Adrenal gland (tissue), 12 donors: ENCODE data around the gene SDC3. TPM values are rescaled to one million over a fixed set of nuclear protein-coding genes. Genes with fewer than 3 reads are reported as not detected.

Experiments used
- DNase-seq, 7 donors: peaks; one replicate each; pipeline ENCODE4 v3.0.0-alpha.2; 2019 to 2020
- H3K27ac ChIP-seq, 5 donors: fragments of 200-600 bp; sonication (generic) in 4 of 5; 1 replicate in 3 of 5; 2 replicates in 2 of 5; pipeline versions ENCODE4 v1.5.1 to v1.8.0; 2016 to 2020; ENCODE audit warnings: mild to moderate bottlenecking in 1 of 5
- H3K27me3 ChIP-seq: fragments of 200-600 bp; 2 replicates; pipeline ENCODE4 v1.8.0; 2021
- H3K36me3 ChIP-seq, 2 donors: fragments of 200-600 bp; replicated peaks in 1 of 2; 1 replicate in 1 of 2; 2 replicates in 1 of 2; pipeline versions ENCODE4 v1.5.1 to v1.8.0; 2018 to 2022
- H3K4me1 ChIP-seq, 2 donors: fragments of 200-600 bp; replicated peaks in 1 of 2; 1 replicate in 1 of 2; 2 replicates in 1 of 2; pipeline versions ENCODE4 v1.5.1 to v1.8.0; 2018 to 2021
- H3K4me3 ChIP-seq, 4 donors: fragments of 200-600 bp; sonication (generic) in 3 of 4; one replicate each; pipeline ENCODE4 v1.5.1; 2016 to 2018
- H3K9me3 ChIP-seq, 3 donors: fragments of 200-600 bp; sonication (generic) in 1 of 3; replicated peaks in 1 of 3; 1 replicate in 2 of 3; 2 replicates in 1 of 3; pipeline versions ENCODE4 v1.5.1 to v1.8.0; 2016 to 2021
- POLR2A ChIP-seq, 2 donors: fragments of 450-650 bp; IDR thresholded peaks; one replicate each; pipeline ENCODE4 v1.6.1; 2017; ENCODE audit warnings: antibody characterized with exemption in 2 of 2, mild to moderate bottlenecking in 2 of 2, moderate library complexity in 1 of 2
- WGBS, 4 donors: extraction: QIAGEN DNeasy Blood & Tissue Kit in 2 of 4; methylation state at CpG; one replicate each; pipeline versions ENCODE4 v1.1.5 to v1.1.7; 2013 to 2017; 5-methylcytosine and 5-hydroxymethylcytosine counted together
- intact Hi-C, 2 donors: fragments of 100-400 bp; cut with DNase I; formaldehyde crosslinking; loops; one replicate each; pipeline versions ENCODE4 v1.14.1 to v1.15.0; 2022 to 2023
- polyA plus RNA-seq, 3 donors: library from polyadenylated mRNA; stranded (reverse); fragments of 200-250 nt in 2 of 3; fragments of 350-450 nt in 1 of 3; fragmentation: Illumina TruSeq in 1 of 3; extraction: RNeasy Lipid Tissue Mini Kit (QIAGEN cat#74804) in 1 of 3; gene quantifications; one replicate each; pipeline ENCODE4 v1.2.3, GENCODE V29; 2013 to 2014
- small RNA-seq, 2 donors: library from RNA; depleted of rRNA; stranded (forward); fragments of <200 nt; gene quantifications; one replicate each; pipeline ENCODE3, GENCODE V24; 2016
- total RNA-seq, 9 donors: library from RNA; depleted of rRNA in 4 of 9; stranded (reverse); fragments of >200 nt in 4 of 9; fragments of 120-200 nt in 1 of 9; fragmentation: NEBNext Ultra II Directional in 1 of 9; extraction: Animal tissue kit (Norgen Biotek cat#: 25700) in 1 of 9; gene quantifications; one replicate each; pipeline versions ENCODE4 v1.1.0 to v1.2.4, GENCODE V29; 2013 to 2023
- TF ChIP-seq, protein P1 (sequence below), 6 experiments: fragments of 450-650 bp in 4 of 6; fragments of 200-600 bp in 2 of 6; sonication (generic) in 1 of 6; IDR thresholded peaks; 1 replicate in 5 of 6; 2 replicates in 1 of 6; pipeline versions ENCODE4 v1.5.1 to v1.8.0; 2016 to 2021; ENCODE audit warnings: antibody characterized with exemption in 6 of 6, mild to moderate bottlenecking in 2 of 6, moderate library complexity in 1 of 6
- donor health status: healthy with polysubstance abuse.
- donor health status: Bipolar disorder and iron deficiency.
- donor health status: DM: yes; HTN: yes; CAD: no.
- donor health status: DM: no; HTN: no; CAD: no.
- donor health status: DM: no; HTN: no; CAD: no.
- donor health status: DM: yes; HTN: yes; CAD: no.

Gene SDC3
- total and polyA plus RNA-seq, 12 donors: 40.1 to 536 (median 188) TPM

GRCh38 chr1:30823627-30823968 lies 85.0 kb downstream of the SDC3 start:
- no peak for TF ChIP-seq POLR2A (IDR thresholded peaks at IDR 0.05)
- no peaks in the 10 kb centered on the region for H3K36me3 ChIP-seq
- no peaks in the 10 kb centered on the region for H3K9me3 ChIP-seq
- no peak overlapping the region for H3K4me3 ChIP-seq
- H3K27me3 ChIP-seq: no peaks in the 10 kb centered on the region
- WGBS, 4 donors: 28 to 50% (median 44%) methylated on average over 3 of the region's 3 CpGs
- peaks cover 27 to 29% of the 10 kb centered on the region in 2 donors for H3K4me1 ChIP-seq
- peak overlapping the region; percentile 89 to 98 (median 96) for H3K27ac ChIP-seq
- intact Hi-C loops: no loop called here
- DNase-seq: peak in 1 of 7 donors; percentile 72

DNA sequence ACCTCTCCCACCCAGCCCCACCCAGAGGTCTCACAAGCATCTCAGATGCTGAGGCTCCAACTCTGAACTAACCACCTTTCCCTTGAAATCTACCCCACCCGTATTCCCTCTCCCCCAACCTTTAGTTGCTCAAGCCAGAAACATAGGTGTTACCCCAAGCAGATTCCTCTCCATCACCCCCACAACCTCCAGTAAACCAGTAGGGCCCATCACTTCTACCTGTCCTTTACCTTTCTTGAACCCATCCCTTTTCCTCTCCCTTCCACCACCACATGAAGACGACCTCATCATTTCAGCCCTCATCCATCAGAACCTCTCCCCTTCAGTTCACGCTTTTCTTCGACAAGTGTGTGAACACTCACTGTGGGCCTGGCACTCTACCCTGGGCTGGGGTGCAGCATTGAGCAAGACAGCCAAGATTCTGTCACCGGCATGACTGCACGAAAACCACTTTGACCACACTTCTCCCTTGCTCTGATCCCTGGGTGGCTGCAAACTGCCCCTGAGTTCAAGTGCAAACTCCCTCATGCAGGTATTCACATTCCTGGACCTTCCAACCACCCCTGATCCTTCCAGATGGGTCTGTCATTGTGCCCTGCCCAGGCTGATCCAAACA lies 85.5 kb downstream of the SDC3 start:
- intact Hi-C loops: no loop called here
- H3K27me3 ChIP-seq: no peaks in the 10 kb centered on the region
- no peak overlapping the region for H3K4me3 ChIP-seq
- TF ChIP-seq, protein P1, sequence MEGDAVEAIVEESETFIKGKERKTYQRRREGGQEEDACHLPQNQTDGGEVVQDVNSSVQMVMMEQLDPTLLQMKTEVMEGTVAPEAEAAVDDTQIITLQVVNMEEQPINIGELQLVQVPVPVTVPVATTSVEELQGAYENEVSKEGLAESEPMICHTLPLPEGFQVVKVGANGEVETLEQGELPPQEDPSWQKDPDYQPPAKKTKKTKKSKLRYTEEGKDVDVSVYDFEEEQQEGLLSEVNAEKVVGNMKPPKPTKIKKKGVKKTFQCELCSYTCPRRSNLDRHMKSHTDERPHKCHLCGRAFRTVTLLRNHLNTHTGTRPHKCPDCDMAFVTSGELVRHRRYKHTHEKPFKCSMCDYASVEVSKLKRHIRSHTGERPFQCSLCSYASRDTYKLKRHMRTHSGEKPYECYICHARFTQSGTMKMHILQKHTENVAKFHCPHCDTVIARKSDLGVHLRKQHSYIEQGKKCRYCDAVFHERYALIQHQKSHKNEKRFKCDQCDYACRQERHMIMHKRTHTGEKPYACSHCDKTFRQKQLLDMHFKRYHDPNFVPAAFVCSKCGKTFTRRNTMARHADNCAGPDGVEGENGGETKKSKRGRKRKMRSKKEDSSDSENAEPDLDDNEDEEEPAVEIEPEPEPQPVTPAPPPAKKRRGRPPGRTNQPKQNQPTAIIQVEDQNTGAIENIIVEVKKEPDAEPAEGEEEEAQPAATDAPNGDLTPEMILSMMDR (IDR thresholded peaks at IDR 0.05): no peak
- no peak for TF ChIP-seq POLR2A (IDR thresholded peaks at IDR 0.05)
- H3K4me1 ChIP-seq: peaks cover 27 to 29% of the 10 kb centered on the region in 2 donors
- WGBS, 4 donors: 64 to 75% (median 66%) methylated on average over 6 of the region's 6 CpGs
- DNase-seq: peak in 2 of 7 donors; percentile 45 to 46
- H3K36me3 ChIP-seq: no peaks in the 10 kb centered on the region
- H3K9me3 ChIP-seq: no peaks in the 10 kb centered on the region
- H3K27ac ChIP-seq: peak overlapping the region in 4 of 5 donors; percentile 89 to 98 (median 96)

DNA sequence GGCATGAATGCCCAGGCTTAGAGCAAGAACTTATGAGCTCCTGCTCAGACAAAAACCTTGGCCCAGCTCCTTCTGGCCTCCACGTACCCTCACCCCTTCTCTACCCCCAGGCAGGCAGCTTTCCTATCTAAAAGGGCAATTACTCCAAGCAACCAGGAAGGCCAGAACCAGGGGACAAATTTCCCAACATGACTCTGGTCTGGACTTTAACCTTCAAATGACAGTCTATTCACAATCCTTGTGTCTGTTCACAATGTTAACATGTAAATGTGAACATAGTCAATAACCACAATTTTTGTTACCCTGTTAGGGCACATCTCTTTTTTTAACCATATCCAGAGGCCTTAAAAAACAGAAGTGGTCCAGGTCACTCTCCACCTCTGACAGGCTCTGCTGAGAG lies 86.6 kb downstream of the SDC3 start:
- Histone ChIP-seq H3K4me3 (no peak overlapping the region), H3K4me1 (peaks cover 27 to 30% of the 10 kb centered on the region in 2 donors), H3K27ac (no peak overlapping the region), H3K36me3 (no peaks in the 10 kb centered on the region), H3K27me3 (no peaks in the 10 kb centered on the region), H3K9me3 (no peaks in the 10 kb centered on the region)
- TF ChIP-seq POLR2A (IDR thresholded peaks at IDR 0.05): no peak
- TF ChIP-seq, protein P1 (IDR thresholded peaks at IDR 0.05): no peak
- WGBS, 4 donors: 50 to 67% (median 61%) methylated on average over 1 of the region's 1 CpG
- DNase-seq: peak in 1 of 7 donors; percentile 16
- intact Hi-C loops: no loop called here

- Histone ChIP-seq H3K4me1 (peaks cover 26 to 41% of the 10 kb centered on the region in 2 donors), H3K27me3 (no peaks in the 10 kb centered on the region), H3K27ac (no peak overlapping the region)
Measured at GRCh38 chr1:30820299-30820698, 88.3 kb downstream of the SDC3 start.

More at GRCh38 chr1:30820299-30820698, 88.3 kb downstream of the SDC3 start:
- DNase-seq: peak in 1 of 7 donors; percentile 16
- H3K9me3 ChIP-seq: no peaks in the 10 kb centered on the region
- no peaks in the 10 kb centered on the region for H3K36me3 ChIP-seq
- TF ChIP-seq, protein P1 (IDR thresholded peaks at IDR 0.05): no peak
- TF ChIP-seq POLR2A (IDR thresholded peaks at IDR 0.05): no peak
- 89 to 100% (median 90%) methylated on average over 1 to 5 of the region's 5 CpGs for WGBS, 4 donors
- intact Hi-C loops: no loop called here
- H3K4me3 ChIP-seq: no peak overlapping the region

Small RNA genes lying within 50 kb of the gene (small RNA-seq; reads per million reads assigned to genes)
- gene RN7SKP91: 0 reads per million in 2 donors
- 0 reads per million in 2 donors for gene RN7SL371P

Other genes with a start within 250 kb of the SDC3 start
- gene MATN1, start 185.2 kb downstream of the SDC3 start, total RNA-seq: under 1 TPM in 3 of 9 donors, not detected in 6; 0.27 to 0.55 (median 0.28) TPM
- gene MATN1, start 185.2 kb downstream of the SDC3 start, polyA plus RNA-seq: under 1 TPM; 0.05 to 0.10 (median 0.08) TPM
- 100 to 1,000 TPM in 5 of 9 donors, 10 to 100 TPM in 3, 1 to 10 TPM in 1; 7.8 to 176 (median 120) TPM for gene LAPTM5, start 151.0 kb downstream of the SDC3 start, total RNA-seq
- 100 to 1,000 TPM in 1 of 3 donors, 10 to 100 TPM in 2; 85.9 to 177 (median 97.1) TPM for gene LAPTM5, start 151.0 kb downstream of the SDC3 start, polyA plus RNA-seq
- gene PUM1, start 157.0 kb upstream of the SDC3 start, total RNA-seq: 100 to 1,000 TPM in 5 of 9 donors, 10 to 100 TPM in 4; 71.4 to 167 (median 101) TPM
- gene PUM1, start 157.0 kb upstream of the SDC3 start, polyA plus RNA-seq: 10 to 100 TPM; 22.6 to 57.8 (median 35.0) TPM